ENCODE results near the gene BAHCC1. TPM values are rescaled to one million over a fixed set of nuclear protein-coding genes. Genes with fewer than 3 reads are reported as not detected.

Gene BAHCC1
- total and polyA plus RNA-seq, 10 of the 15 experiments (the other 5 are each of a cell fraction or from before 2014, with no cell fraction given), result 0.03 to 0.14 (median 0.11) TPM; not detected in 6

DNA sequence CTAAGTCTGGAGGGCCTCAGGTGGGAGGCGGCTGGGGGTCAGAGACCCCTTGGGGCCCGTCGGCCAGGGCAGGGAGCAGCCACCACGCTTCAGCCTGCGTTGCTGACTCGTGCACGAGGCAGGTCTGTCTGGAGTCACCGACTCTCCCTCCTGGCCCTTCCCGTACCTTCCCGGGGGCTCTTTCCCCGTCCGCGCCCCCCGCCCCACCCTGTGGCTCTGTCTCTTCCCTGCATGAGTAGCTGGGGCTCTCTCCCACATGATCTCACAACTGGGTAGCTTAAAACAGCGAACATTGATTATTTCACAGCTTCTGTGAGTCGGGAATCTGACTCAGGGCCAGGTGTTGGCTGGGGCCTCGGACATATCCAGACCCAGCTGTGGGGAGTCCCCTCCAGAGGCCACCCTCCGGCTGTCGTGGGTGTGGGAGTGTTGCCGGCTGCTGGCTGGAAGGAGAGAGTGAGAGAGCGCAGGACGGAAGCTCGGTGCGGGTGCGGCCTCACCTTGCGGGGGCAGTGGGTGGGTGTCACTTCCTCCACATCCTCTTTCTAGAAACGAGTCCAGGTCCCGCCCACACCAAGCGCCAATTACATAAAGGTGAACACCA, 17.3 kb downstream of the BAHCC1 start (continued):
- TF ChIP-seq FOXM1 (IDR thresholded peaks at IDR 0.05; ENCODE audit: low read depth, low read length) (no peak), ZNF384 (IDR thresholded peaks at IDR 0.05; ENCODE audit: borderline replicate concordance, low read depth, low read length) (no peak), CEBPB (IDR thresholded peaks at IDR 0.05; ENCODE audit: borderline replicate concordance in 1 of 2, low read depth in 2 of 2, low read length in 2 of 2) (no peak), SMAD1 (IDR thresholded peaks at IDR 0.05; ENCODE audit: low read depth, partially characterized antibody) (no peak), BHLHE40 (IDR thresholded peaks at IDR 0.05; ENCODE audit: borderline replicate concordance in 1 of 2, low read depth in 2 of 2, low read length in 1 of 2) (peak in 1 of 2 experiments; percentile 23; a peak in 1 of 4 replicates), MYB (IDR thresholded peaks at IDR 0.05; ENCODE audit: borderline replicate concordance, low read depth, low read length) (no peak), ZBTB33 (IDR thresholded peaks at IDR 0.05) (no peak), SREBF1 (IDR thresholded peaks at IDR 0.05; ENCODE audit: low read length) (no peak), MTA2 (IDR thresholded peaks at IDR 0.05; ENCODE audit: low read depth) (no peak), CREB1 (IDR thresholded peaks at IDR 0.05; ENCODE audit: low read depth) (0 out of 2 replicates have a peak, but pooled peaks have one; percentile 7), EP300 (IDR thresholded peaks at IDR 0.05; ENCODE audit: borderline replicate concordance in 1 of 2, control insufficient read depth in 1 of 2, low read depth in 2 of 2, low read length in 2 of 2) (no peak), ESRRA (IDR thresholded peaks at IDR 0.05; ENCODE audit: low read length) (no peak), TCF3 (IDR thresholded peaks at IDR 0.05; ENCODE audit: borderline replicate concordance, insufficient read depth, low read depth, low read length) (peak; percentile 66), ETV6 (conservative IDR thresholded peaks at IDR 0.05 in 1 of 2, IDR thresholded peaks at IDR 0.05 in 1 of 2; ENCODE audit: borderline replicate concordance in 1 of 2, low read depth in 1 of 2) (no peak; a peak in 1 of 4 replicates), NR2C1 (IDR thresholded peaks at IDR 0.05) (no peak), EZH2 (IDR thresholded peaks at IDR 0.05; ENCODE audit: borderline replicate concordance, control insufficient read depth, low read depth, low read length) (no peak), SPI1 (IDR thresholded peaks at IDR 0.05; ENCODE audit: borderline replicate concordance, insufficient read depth, low read depth, low read length) (peak; percentile 59)
- TF ChIP-seq, protein P1, sequence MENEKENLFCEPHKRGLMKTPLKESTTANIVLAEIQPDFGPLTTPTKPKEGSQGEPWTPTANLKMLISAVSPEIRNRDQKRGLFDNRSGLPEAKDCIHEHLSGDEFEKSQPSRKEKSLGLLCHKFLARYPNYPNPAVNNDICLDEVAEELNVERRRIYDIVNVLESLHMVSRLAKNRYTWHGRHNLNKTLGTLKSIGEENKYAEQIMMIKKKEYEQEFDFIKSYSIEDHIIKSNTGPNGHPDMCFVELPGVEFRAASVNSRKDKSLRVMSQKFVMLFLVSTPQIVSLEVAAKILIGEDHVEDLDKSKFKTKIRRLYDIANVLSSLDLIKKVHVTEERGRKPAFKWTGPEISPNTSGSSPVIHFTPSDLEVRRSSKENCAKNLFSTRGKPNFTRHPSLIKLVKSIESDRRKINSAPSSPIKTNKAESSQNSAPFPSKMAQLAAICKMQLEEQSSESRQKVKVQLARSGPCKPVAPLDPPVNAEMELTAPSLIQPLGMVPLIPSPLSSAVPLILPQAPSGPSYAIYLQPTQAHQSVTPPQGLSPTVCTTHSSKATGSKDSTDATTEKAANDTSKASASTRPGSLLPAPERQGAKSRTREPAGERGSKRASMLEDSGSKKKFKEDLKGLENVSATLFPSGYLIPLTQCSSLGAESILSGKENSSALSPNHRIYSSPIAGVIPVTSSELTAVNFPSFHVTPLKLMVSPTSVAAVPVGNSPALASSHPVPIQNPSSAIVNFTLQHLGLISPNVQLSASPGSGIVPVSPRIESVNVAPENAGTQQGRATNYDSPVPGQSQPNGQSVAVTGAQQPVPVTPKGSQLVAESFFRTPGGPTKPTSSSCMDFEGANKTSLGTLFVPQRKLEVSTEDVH (IDR thresholded peaks at IDR 0.05; ENCODE audit: low read depth, partially characterized antibody), result no peak
- TF ChIP-seq, protein P2, sequence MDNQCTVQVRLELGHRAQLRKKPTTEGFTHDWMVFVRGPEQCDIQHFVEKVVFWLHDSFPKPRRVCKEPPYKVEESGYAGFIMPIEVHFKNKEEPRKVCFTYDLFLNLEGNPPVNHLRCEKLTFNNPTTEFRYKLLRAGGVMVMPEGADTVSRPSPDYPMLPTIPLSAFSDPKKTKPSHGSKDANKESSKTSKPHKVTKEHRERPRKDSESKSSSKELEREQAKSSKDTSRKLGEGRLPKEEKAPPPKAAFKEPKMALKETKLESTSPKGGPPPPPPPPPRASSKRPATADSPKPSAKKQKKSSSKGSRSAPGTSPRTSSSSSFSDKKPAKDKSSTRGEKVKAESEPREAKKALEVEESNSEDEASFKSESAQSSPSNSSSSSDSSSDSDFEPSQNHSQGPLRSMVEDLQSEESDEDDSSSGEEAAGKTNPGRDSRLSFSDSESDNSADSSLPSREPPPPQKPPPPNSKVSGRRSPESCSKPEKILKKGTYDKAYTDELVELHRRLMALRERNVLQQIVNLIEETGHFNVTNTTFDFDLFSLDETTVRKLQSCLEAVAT (IDR thresholded peaks at IDR 0.05), result no peak
